Activated CD4-positive, alpha-beta memory T cell treated with anti-CD3 and anti-CD28 coated beads, Interleukin-2, amount 10 ng/mL, durations not matched to agents 7 days and 5 days (primary cell): Measurements from ENCODE around the gene TIMM21. TPM values are rescaled to one million over a fixed set of nuclear protein-coding genes. Genes with fewer than 3 reads are reported as not detected.

Experiments
- CTCF ChIA-PET: fragments of 350-600 bp; sonication (Branson Sonifier 250); formaldehyde crosslinking; loops from one replicate; lab custom pipeline; 2021; ENCODE audit warnings: antibody characterized with exemption, inconsistent platforms; lab: Charles Lee
- POLR2A ChIA-PET: fragments of 350-600 bp; sonication (Branson Sonifier 250); formaldehyde crosslinking; loops from one replicate; lab custom pipeline; 2021; ENCODE audit warnings: antibody characterized with exemption; lab: Charles Lee
- DNase-seq: peaks from one replicate; pipeline ENCODE4 v3.0.0-alpha.2; 2020
- H3K27ac Mint-ChIP-seq: one replicate; pipeline ENCODE4 v1.8.0; 2021; ENCODE audit warnings: mild to moderate bottlenecking, mixed read lengths
- H3K27me3 Mint-ChIP-seq: one replicate; pipeline ENCODE4 v1.8.0; 2021; ENCODE audit warnings: mixed read lengths
- H3K36me3 Mint-ChIP-seq: one replicate; pipeline ENCODE4 v1.8.0; 2021; ENCODE audit warnings: low read depth, mixed read lengths
- H3K4me1 Mint-ChIP-seq: one replicate; pipeline ENCODE4 v1.8.0; 2021; ENCODE audit warnings: mixed read lengths
- H3K4me3 Mint-ChIP-seq: one replicate; pipeline ENCODE4 v1.8.0; 2021; ENCODE audit warnings: mild to moderate bottlenecking, mixed read lengths
- H3K9me3 Mint-ChIP-seq: one replicate; pipeline ENCODE4 v1.8.0; 2021; ENCODE audit warnings: mixed read lengths
- total RNA-seq, 2 experiments: library from RNA; stranded (reverse); gene quantifications; one replicate each; pipeline ENCODE4 v1.2.3, GENCODE V29; 2021

TIMM21 gene
- total RNA-seq, 2 experiments from 2014 or later = 18.4 to 18.7 TPM

DNA sequence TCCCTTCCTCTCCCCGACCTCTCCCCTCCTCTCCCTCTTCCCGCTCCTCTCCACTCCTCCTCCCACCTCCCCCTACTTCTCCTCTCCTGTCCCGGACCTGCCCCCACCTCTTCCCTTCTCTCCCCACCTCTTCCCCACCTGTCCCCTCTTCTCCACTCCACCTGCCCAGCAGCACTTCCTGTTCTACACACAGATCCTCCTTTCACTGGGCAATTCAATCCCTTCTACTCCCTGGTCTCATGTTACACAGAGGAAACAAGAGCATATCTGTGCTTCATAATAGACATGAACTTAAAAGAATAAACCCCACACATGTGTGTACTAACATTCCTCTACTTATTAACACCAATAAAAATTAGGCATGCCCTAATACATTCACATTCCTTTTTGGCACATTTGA lies 34.8 kb downstream of the TIMM21 start:
- Mint-ChIP-seq H3K36me3 (no peaks in the 10 kb centered on the region), H3K9me3 (no peaks in the 10 kb centered on the region), H3K27ac (no peak overlapping the region), H3K27me3 (peaks cover 24% of the 10 kb centered on the region), H3K4me3 (no peak overlapping the region), H3K4me1 (no peaks in the 10 kb centered on the region)
- ChIA-PET POLR2A (no interaction called here), CTCF (no interaction called here)
- no peak for DNase-seq

DNA sequence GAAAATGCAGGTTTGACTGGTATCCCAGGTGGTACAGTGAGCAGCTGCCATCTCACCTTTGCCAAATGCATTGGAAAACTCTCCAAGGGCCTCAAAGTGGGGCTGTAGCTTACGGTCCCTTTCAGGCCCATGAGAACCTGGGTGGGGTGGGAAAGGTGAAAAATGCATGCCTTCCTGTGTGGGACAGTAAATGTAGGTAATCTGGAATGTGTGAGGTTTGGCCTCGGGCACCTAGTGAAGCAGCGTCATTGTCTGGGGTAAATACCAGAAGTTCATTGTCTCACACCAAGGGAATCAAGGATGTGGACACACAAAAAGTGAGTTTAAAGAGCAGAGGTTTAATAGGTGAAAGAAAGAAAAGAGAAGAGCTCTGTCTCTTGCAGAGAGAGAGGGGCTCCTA lies 36.6 kb downstream of the TIMM21 start:
- POLR2A ChIA-PET = no interaction called here
- H3K27ac Mint-ChIP-seq = no peak overlapping the region
- H3K4me1 Mint-ChIP-seq = no peaks in the 10 kb centered on the region
- H3K4me3 Mint-ChIP-seq = no peak overlapping the region
- DNase-seq = no peak
- H3K9me3 Mint-ChIP-seq = no peaks in the 10 kb centered on the region
- H3K27me3 Mint-ChIP-seq = peaks cover 25% of the 10 kb centered on the region
- no peaks in the 10 kb centered on the region for H3K36me3 Mint-ChIP-seq
- CTCF ChIA-PET = no interaction called here

DNA sequence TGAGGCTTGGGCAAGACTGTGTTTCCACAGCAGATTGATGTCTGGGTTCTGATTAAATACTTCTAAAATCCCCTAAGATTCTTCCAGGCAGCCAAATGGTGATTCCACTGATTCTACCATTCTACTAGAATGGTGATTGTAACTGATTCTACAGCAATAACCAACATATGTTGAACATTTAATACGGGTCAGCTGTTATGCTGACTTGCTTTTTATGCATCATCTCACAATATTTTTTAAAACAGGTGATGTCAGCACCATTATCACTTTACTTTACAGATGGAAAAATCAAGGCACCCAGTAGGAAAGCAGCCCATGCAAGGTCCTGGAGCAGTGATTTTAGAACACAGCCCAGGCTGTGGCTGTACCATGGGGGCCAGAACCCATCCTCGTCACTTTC lies 37.5 kb downstream of the TIMM21 start:
- Mint-ChIP-seq H3K4me1 (no peaks in the 10 kb centered on the region), H3K9me3 (no peaks in the 10 kb centered on the region), H3K36me3 (no peaks in the 10 kb centered on the region), H3K27ac (no peak overlapping the region), H3K4me3 (no peak overlapping the region), H3K27me3 (peaks cover 28% of the 10 kb centered on the region)
- ChIA-PET POLR2A (no interaction called here), CTCF (no interaction called here)
- no peak for DNase-seq

DNA sequence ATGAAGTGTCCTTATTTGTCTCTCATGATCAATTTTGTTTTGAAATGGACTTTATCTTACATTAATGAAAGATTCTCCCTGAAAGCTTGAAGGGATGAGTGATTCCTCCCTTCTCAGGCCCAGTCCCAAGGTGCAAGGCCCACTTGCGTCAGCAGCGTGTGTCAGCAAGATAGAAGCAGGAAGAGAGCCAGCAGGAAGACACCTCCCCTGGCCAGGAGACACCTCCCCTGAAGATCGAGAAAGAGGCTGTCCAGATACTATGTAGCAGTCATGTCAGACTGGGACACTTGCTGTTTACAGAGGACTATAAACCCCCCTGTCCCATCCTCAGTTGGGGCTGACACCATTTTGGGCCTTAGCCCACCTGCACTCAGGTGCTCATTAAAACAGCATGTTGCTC lies 38.3 kb downstream of the TIMM21 start:
- Mint-ChIP-seq H3K4me1 (no peaks in the 10 kb centered on the region), H3K36me3 (no peaks in the 10 kb centered on the region), H3K9me3 (no peaks in the 10 kb centered on the region), H3K27me3 (peaks cover 26% of the 10 kb centered on the region), H3K4me3 (no peak overlapping the region), H3K27ac (no peak overlapping the region)
- DNase-seq = no peak
- POLR2A ChIA-PET = no interaction called here
- CTCF ChIA-PET = interaction anchor here (0.9 kb wide), 1 partner anchor 307 kb away, joined by 3 read pairs; no protein-coding TSS in a partner anchor

DNA sequence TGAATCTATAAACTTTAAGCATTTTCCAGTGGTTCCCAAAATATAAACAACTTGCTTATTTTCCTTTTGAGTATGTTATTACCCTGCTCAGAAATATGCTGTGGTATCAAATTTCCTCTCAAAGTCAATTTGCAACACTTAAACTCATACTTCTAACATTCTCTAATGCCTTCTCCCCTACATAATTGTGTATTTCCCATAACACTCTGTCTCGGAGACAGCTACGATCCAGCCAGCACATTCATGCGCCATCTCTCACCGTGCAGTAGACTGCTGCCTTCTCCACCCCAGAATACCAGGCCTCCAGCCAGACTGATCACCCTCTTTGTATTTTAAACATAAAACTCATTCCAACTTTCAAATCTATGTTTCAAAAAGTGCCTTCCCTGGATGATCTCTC lies 41.8 kb downstream of the TIMM21 start:
- H3K4me3 Mint-ChIP-seq = no peak overlapping the region
- no peaks in the 10 kb centered on the region for H3K4me1 Mint-ChIP-seq
- no peak overlapping the region for H3K27ac Mint-ChIP-seq
- ChIA-PET POLR2A (no interaction called here), CTCF (no interaction called here)
- H3K27me3 Mint-ChIP-seq = peaks cover 20% of the 10 kb centered on the region
- no peaks in the 10 kb centered on the region for H3K9me3 Mint-ChIP-seq
- DNase-seq = no peak
- H3K36me3 Mint-ChIP-seq = no peaks in the 10 kb centered on the region

- ChIA-PET CTCF (interaction anchor here (2.4 kb wide), 1 partner anchor 360 kb away, joined by 6 read pairs; no protein-coding TSS in a partner anchor), POLR2A (no interaction called here)
- Mint-ChIP-seq H3K27ac (no peak overlapping the region), H3K4me3 (no peak overlapping the region), H3K4me1 (peaks cover 2% of the 10 kb centered on the region), H3K36me3 (no peaks in the 10 kb centered on the region), H3K27me3 (peaks cover 16% of the 10 kb centered on the region), H3K9me3 (no peaks in the 10 kb centered on the region)
- no peak for DNase-seq
Observed at GRCh38 chr18:74191577-74191976, 43.3 kb downstream of the TIMM21 start.

DNA sequence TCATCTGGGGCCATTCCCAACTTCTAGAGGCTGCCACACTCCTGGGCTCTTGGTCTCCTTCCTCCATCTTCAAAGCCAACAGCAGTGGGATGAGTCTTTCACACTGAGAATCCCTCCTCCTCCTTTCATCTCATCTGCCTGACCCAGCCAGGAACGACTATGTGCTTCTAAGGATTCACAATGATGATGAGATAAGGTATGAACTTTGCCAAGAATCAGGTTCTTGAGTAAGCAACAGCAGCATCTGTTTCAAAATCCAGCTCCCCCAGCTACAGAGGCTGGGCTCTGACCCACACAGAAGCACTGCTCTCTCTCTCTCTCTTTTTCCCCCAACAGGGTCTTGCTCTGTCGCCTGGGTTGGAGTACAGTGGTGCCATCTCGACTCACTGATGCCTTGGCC lies 46.4 kb downstream of the TIMM21 start:
- peaks cover 2% of the 10 kb centered on the region for H3K4me1 Mint-ChIP-seq
- no peak for DNase-seq
- H3K27me3 Mint-ChIP-seq = peaks cover 13% of the 10 kb centered on the region
- H3K36me3 Mint-ChIP-seq = no peaks in the 10 kb centered on the region
- ChIA-PET CTCF (interaction anchor here (1.0 to 1.3 kb wide), 2 partner anchors 299 to 357 kb away, joined by 4 to 6 read pairs; no protein-coding TSS in a partner anchor), POLR2A (no interaction called here)
- no peak overlapping the region for H3K4me3 Mint-ChIP-seq
- no peak overlapping the region for H3K27ac Mint-ChIP-seq
- no peaks in the 10 kb centered on the region for H3K9me3 Mint-ChIP-seq

DNA sequence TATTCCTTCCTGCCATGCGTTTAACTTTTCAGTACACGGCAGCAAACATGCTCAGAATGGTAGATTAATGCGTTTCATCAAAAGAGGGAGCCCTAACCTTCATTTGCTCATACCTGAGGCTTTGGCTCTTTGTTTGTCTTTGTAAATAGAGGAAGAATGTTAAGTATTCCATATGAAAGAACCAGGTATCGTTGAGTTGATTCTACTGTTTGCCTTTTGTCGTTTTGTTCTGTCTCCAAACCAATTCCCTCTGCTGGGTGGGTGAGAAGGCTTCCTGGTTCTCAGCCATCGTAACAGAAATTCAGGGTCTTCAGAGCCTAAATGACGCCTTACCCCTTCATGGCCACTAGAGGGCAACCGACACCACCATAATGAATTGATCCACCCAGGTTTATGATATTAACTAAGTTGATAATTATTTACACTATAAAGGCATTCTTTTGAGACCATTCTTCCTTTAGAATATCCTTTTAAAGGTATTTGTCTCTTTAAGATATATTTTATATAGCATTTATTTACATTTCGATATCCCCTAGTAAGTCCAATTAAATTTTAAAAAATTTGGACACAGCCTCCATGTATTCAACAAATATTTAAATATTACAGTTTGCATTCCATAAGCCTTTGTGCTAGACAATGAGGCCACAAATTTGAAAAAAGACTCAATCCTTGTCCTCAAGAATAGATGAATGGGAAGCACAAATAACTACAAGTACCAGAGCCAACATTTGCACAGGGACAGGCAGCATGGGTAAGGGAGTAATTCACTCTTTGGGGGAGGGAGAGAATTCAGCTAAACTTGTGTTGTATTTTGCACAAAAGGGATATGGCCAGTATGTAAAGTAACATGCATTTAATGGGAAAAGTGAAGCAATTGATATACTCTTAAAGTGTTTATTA lies 48.1 kb downstream of the TIMM21 start:
- H3K9me3 Mint-ChIP-seq = no peaks in the 10 kb centered on the region
- peak; percentile 52 for DNase-seq
- ChIA-PET CTCF (interaction anchor here (0.7 to 3.9 kb wide), 7 partner anchors 143 to 355 kb away, joined by 3 to 30 read pairs (median 5); no protein-coding TSS in a partner anchor), POLR2A (no interaction called here)
- H3K36me3 Mint-ChIP-seq = no peaks in the 10 kb centered on the region
- peaks cover 2% of the 10 kb centered on the region for H3K4me1 Mint-ChIP-seq
- H3K4me3 Mint-ChIP-seq = peak overlapping the region; percentile 31
- no peak overlapping the region for H3K27ac Mint-ChIP-seq
- peaks cover 7% of the 10 kb centered on the region for H3K27me3 Mint-ChIP-seq

DNA sequence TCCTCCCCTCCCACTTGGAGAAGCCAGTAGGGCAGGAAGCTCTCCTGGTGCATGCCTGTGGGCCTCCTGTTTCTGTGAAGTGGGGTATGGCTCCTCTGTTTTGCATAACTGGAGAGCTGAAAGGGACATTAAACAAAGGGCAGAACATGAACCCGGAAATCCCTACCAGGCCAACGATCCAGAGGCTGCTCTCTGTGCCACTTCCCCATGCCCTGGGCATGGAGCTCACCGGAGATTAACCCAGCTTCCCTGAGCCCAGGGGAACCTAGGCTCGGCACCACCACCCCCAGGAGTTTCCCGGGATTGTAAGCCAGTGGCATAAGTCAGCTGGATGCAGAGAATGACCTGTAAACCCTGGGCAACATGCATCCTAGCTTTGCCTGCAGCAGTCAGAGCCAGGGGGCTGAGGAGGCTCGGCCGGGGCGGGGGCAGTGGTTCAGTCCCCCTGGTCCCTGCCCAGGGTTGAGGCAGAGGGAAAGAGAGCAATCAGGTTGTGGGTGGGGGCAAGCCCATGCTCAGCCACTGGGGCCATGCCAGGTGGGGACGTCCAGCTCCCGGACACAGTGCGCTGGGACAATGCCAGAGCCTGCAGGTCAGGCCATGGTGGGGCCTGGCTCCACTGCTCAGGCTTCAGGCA lies 49.5 kb downstream of the TIMM21 start:
- Mint-ChIP-seq H3K27me3 (peaks cover 7% of the 10 kb centered on the region), H3K36me3 (no peaks in the 10 kb centered on the region), H3K4me3 (no peak overlapping the region), H3K9me3 (no peaks in the 10 kb centered on the region), H3K27ac (no peak overlapping the region), H3K4me1 (peaks cover 2% of the 10 kb centered on the region)
- CTCF ChIA-PET = interaction anchor here (0.6 to 3.9 kb wide), 8 partner anchors 142 to 444 kb away, joined by 3 to 30 read pairs (median 4); no protein-coding TSS in a partner anchor
- DNase-seq = no peak
- POLR2A ChIA-PET = interaction anchor here (1.2 kb wide), 1 partner anchor 296 kb away, joined by 3 read pairs; no protein-coding TSS in a partner anchor

DNA sequence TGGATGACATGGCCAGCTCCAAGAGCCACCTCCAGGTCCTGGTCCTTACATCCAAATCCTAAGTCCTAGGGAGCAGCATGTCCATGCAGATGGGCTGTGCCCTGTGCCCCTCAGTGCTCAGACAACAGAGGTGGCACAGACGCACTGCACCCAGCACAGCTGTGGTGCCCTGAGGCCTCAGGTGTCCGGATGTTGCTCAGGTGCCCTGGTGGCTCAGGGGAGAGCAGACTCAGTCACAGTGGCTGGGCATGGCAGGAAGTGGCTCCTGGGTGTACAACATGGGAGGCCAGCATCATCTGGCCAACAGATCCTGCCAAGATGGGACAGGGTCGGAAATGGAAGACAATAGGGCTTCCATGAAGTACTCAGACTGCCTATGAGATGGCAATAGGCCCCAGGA lies 50.1 kb downstream of the TIMM21 start:
- Mint-ChIP-seq H3K4me3 (no peak overlapping the region), H3K27me3 (peaks cover 7% of the 10 kb centered on the region), H3K9me3 (no peaks in the 10 kb centered on the region), H3K27ac (no peak overlapping the region), H3K4me1 (peaks cover 2% of the 10 kb centered on the region), H3K36me3 (no peaks in the 10 kb centered on the region)
- ChIA-PET CTCF (interaction anchor here (0.6 to 3.9 kb wide), 4 partner anchors 144 to 444 kb away, joined by 3 to 30 read pairs (median 16); no protein-coding TSS in a partner anchor), POLR2A (interaction anchor here (1.2 kb wide), 1 partner anchor 295 kb away, joined by 3 read pairs; no protein-coding TSS in a partner anchor)
- DNase-seq = no peak

DNA sequence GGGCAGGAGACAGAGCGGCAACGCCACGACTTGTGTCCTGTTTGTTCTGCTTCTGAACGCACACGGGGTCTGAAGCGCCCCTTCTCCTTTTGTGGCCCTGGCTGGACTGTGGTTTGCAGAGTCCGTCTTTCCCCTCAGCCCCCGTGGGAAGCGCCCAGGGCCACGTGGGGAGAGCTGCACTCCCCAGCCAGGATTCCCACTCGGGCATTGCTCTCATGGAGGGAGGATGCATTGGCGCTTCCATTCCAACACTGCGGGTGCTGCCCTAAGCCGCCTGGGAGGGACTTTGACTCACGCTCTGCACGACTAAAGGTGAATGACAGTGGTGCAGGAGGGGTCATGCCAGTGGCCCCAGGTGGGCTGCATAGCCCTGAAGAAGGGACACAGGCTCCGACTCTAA lies 52.5 kb downstream of the TIMM21 start:
- DNase-seq = no peak
- Mint-ChIP-seq H3K4me3 (no peak overlapping the region), H3K36me3 (no peaks in the 10 kb centered on the region), H3K27me3 (no peaks in the 10 kb centered on the region), H3K4me1 (peaks cover 2% of the 10 kb centered on the region), H3K27ac (no peak overlapping the region), H3K9me3 (no peaks in the 10 kb centered on the region)
- CTCF ChIA-PET = no interaction called here
- POLR2A ChIA-PET = no interaction called here

DNA sequence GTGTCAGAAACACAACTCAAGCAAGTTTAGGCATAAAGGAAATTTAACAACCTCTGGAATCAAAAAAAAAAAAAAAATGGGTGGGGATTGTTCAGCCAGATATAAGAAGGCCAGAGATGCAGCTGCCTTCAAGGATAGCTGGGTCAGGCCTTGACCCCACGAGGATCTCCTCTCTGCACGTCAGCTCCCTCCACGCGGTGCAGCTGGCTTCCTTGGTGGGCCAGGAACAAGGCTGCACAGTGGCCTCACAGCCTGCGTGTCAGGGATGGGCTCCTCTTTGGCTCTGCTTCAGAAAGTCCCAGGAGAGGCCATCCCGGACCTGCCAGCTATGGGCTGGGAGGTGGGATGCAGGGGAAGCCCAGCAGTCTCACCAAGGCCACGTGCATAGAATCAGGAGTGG lies 55.5 kb downstream of the TIMM21 start:
- no peaks in the 10 kb centered on the region for H3K36me3 Mint-ChIP-seq
- H3K9me3 Mint-ChIP-seq = no peaks in the 10 kb centered on the region
- ChIA-PET CTCF (interaction anchor here (0.8 kb wide), 1 partner anchor 348 kb away, joined by 4 read pairs; no protein-coding TSS in a partner anchor), POLR2A (no interaction called here)
- no peaks in the 10 kb centered on the region for H3K27me3 Mint-ChIP-seq
- H3K4me1 Mint-ChIP-seq = no peaks in the 10 kb centered on the region
- no peak for DNase-seq
- no peak overlapping the region for H3K27ac Mint-ChIP-seq
- H3K4me3 Mint-ChIP-seq = no peak overlapping the region

DNA sequence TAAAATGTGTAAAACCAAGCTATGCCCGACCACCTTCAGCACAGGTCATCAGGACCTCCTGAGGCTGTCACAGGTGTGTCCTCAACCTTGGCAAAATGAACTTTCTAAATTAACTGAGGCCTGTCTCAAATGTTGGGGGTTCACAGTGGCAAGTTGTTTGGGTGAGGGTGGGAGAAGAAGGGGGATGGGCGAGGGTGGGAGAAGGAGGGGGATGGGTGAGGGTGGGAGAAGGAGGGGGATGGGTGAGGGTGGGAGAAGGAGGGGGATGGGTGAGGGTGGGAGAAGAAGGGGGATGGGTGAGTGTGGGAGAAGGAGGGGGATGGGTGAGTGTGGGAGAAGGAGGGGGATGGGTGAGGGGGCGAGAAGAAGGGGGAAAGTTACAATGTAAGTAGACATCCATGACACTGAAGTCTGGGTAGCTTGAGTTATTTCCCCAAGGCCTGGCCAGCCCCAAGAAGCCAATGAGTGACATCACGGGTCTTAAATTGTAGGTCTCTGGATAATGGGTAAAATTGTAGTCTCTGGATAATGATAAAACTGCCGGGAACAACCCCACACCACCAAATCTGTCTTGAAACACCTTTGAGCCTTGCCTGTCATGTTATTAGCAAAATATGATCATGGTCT lies 56.3 kb downstream of the TIMM21 start:
- H3K27ac Mint-ChIP-seq = no peak overlapping the region
- DNase-seq = no peak
- no peaks in the 10 kb centered on the region for H3K27me3 Mint-ChIP-seq
- no peaks in the 10 kb centered on the region for H3K4me1 Mint-ChIP-seq
- H3K9me3 Mint-ChIP-seq = no peaks in the 10 kb centered on the region
- CTCF ChIA-PET = no interaction called here
- no peak overlapping the region for H3K4me3 Mint-ChIP-seq
- H3K36me3 Mint-ChIP-seq = no peaks in the 10 kb centered on the region
- POLR2A ChIA-PET = no interaction called here
